ENCODE measurements around the gene TRIB2. TPM values are rescaled to one million over a fixed set of nuclear protein-coding genes. Genes with fewer than 3 reads are reported as not detected.

TRIB2 gene
- total RNA-seq, 1 donor from 2014 or later, result 57.8 TPM

- TF ChIP-seq CTCF (IDR thresholded peaks at IDR 0.05; ENCODE audit: unreplicated experiment), result no peak
- no peak overlapping the region for H3K4me3 Mint-ChIP-seq (ENCODE audit: low read depth)
- no peaks in the 10 kb centered on the region for H3K9me3 Mint-ChIP-seq (ENCODE audit: low read depth)
- no peak overlapping the region for H3K27ac Mint-ChIP-seq
- no peak for DNase-seq (ENCODE audit: low spot score, unreplicated experiment)
- no peaks in the 10 kb centered on the region for H3K36me3 Mint-ChIP-seq (ENCODE audit: insufficient read depth)
- H3K4me1 Mint-ChIP-seq (ENCODE audit: low read depth), result no peaks in the 10 kb centered on the region
- peaks cover 8% of the 10 kb centered on the region for H3K27me3 Mint-ChIP-seq
Measured at GRCh38 chr2:12700989-12701388, 15.7 kb upstream of the TRIB2 start.

- H3K4me1 Mint-ChIP-seq (ENCODE audit: low read depth), result no peaks in the 10 kb centered on the region
- no peak for DNase-seq (ENCODE audit: low spot score, unreplicated experiment)
- no peaks in the 10 kb centered on the region for H3K36me3 Mint-ChIP-seq (ENCODE audit: insufficient read depth)
- H3K4me3 Mint-ChIP-seq (ENCODE audit: low read depth), result no peak overlapping the region
- H3K27me3 Mint-ChIP-seq, result peaks cover 8% of the 10 kb centered on the region
- H3K9me3 Mint-ChIP-seq (ENCODE audit: low read depth), result no peaks in the 10 kb centered on the region
- H3K27ac Mint-ChIP-seq, result no peak overlapping the region
- TF ChIP-seq CTCF (IDR thresholded peaks at IDR 0.05; ENCODE audit: unreplicated experiment), result no peak
Measured at GRCh38 chr2:12701786-12702167, 15.0 kb upstream of the TRIB2 start.

GRCh38 chr2:12702168-12703121 is 14.3 kb upstream of the TRIB2 start:
- DNase-seq (ENCODE audit: low spot score, unreplicated experiment), result no peak
- Mint-ChIP-seq H3K4me1 (ENCODE audit: low read depth) (no peaks in the 10 kb centered on the region), H3K27ac (no peak overlapping the region), H3K4me3 (ENCODE audit: low read depth) (no peak overlapping the region), H3K27me3 (peaks cover 8% of the 10 kb centered on the region), H3K36me3 (ENCODE audit: insufficient read depth) (no peaks in the 10 kb centered on the region), H3K9me3 (ENCODE audit: low read depth) (no peaks in the 10 kb centered on the region)
- no peak for TF ChIP-seq CTCF (IDR thresholded peaks at IDR 0.05; ENCODE audit: unreplicated experiment)

- DNase-seq (ENCODE audit: low spot score, unreplicated experiment), result no peak
- TF ChIP-seq CTCF (IDR thresholded peaks at IDR 0.05; ENCODE audit: unreplicated experiment), result no peak
- Mint-ChIP-seq H3K9me3 (ENCODE audit: low read depth) (no peaks in the 10 kb centered on the region), H3K27ac (no peak overlapping the region), H3K4me1 (ENCODE audit: low read depth) (no peaks in the 10 kb centered on the region), H3K36me3 (ENCODE audit: insufficient read depth) (no peaks in the 10 kb centered on the region), H3K4me3 (ENCODE audit: low read depth) (no peak overlapping the region), H3K27me3 (peaks cover 8% of the 10 kb centered on the region)
Measured at GRCh38 chr2:12704378-12704777, 12.4 kb upstream of the TRIB2 start.

- peaks cover 8% of the 10 kb centered on the region for H3K27me3 Mint-ChIP-seq
- H3K36me3 Mint-ChIP-seq (ENCODE audit: insufficient read depth), result no peaks in the 10 kb centered on the region
- DNase-seq (ENCODE audit: low spot score, unreplicated experiment), result no peak
- H3K4me1 Mint-ChIP-seq (ENCODE audit: low read depth), result no peaks in the 10 kb centered on the region
- no peak for TF ChIP-seq CTCF (IDR thresholded peaks at IDR 0.05; ENCODE audit: unreplicated experiment)
- no peak overlapping the region for H3K4me3 Mint-ChIP-seq (ENCODE audit: low read depth)
- H3K9me3 Mint-ChIP-seq (ENCODE audit: low read depth), result no peaks in the 10 kb centered on the region
- H3K27ac Mint-ChIP-seq, result no peak overlapping the region
Measured at GRCh38 chr2:12705230-12705629, 11.5 kb upstream of the TRIB2 start.

All from progenitor cell of endocrine pancreas (in vitro differentiated cells).